WI38 (cell line): Measurements from ENCODE around the gene ELOF1.

Experiments used
- H3K4me3 ChIP-seq: 2 replicates; pipeline ENCODE4 v1.5.1; 2011; ENCODE audit warnings: low read depth, mild to moderate bottlenecking, control low read depth, low read length
- TF ChIP-seq, protein P1 (sequence below): IDR thresholded peaks from 2 replicates; pipeline ENCODE4 v1.5.1; 2012; ENCODE audit warnings: low read depth, mild to moderate bottlenecking, control low read depth, low read length

The ELOF1 gene

GRCh38 chr19:11563532-11563931 is 4.5 kb upstream of the ELOF1 start:
- TF ChIP-seq, protein P1, sequence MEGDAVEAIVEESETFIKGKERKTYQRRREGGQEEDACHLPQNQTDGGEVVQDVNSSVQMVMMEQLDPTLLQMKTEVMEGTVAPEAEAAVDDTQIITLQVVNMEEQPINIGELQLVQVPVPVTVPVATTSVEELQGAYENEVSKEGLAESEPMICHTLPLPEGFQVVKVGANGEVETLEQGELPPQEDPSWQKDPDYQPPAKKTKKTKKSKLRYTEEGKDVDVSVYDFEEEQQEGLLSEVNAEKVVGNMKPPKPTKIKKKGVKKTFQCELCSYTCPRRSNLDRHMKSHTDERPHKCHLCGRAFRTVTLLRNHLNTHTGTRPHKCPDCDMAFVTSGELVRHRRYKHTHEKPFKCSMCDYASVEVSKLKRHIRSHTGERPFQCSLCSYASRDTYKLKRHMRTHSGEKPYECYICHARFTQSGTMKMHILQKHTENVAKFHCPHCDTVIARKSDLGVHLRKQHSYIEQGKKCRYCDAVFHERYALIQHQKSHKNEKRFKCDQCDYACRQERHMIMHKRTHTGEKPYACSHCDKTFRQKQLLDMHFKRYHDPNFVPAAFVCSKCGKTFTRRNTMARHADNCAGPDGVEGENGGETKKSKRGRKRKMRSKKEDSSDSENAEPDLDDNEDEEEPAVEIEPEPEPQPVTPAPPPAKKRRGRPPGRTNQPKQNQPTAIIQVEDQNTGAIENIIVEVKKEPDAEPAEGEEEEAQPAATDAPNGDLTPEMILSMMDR, result no peak

DNA sequence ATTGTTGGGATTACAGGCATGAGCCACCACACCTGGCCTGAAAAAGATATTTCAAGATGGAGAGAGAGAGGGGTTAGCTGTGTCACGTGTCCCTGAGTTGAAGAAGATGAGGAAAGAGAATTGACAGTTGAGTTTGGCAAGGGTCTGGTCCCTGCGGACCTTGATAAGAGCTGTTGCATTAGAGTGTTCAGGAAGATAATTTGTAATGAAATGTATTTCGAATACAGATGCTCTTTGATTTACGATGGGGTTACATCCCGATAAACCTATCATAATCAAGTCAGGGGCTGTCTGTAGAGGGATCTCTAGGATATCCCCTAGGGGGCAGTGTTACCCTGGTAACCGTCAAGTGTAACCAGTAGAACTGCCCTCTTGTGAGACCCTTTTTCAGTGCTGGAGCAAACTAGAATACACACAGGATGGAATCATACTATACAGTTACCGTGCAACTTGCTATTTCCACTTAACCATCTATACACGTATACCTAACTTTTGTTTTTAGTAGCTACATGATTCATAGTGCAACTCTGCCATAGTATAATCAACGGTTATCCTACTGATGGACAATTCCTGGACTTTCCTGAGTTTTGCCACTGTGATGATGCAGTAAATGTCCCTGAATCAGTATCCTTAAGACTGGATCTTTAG is 1.5 kb upstream of the ELOF1 start:
- H3K4me3 ChIP-seq, result no peak overlapping the region
- TF ChIP-seq, protein P1, result peak; percentile 59

More at GRCh38 chr19:11563532-11563931, 4.5 kb upstream of the ELOF1 start:
- H3K4me3 ChIP-seq, result no peak overlapping the region

DNA sequence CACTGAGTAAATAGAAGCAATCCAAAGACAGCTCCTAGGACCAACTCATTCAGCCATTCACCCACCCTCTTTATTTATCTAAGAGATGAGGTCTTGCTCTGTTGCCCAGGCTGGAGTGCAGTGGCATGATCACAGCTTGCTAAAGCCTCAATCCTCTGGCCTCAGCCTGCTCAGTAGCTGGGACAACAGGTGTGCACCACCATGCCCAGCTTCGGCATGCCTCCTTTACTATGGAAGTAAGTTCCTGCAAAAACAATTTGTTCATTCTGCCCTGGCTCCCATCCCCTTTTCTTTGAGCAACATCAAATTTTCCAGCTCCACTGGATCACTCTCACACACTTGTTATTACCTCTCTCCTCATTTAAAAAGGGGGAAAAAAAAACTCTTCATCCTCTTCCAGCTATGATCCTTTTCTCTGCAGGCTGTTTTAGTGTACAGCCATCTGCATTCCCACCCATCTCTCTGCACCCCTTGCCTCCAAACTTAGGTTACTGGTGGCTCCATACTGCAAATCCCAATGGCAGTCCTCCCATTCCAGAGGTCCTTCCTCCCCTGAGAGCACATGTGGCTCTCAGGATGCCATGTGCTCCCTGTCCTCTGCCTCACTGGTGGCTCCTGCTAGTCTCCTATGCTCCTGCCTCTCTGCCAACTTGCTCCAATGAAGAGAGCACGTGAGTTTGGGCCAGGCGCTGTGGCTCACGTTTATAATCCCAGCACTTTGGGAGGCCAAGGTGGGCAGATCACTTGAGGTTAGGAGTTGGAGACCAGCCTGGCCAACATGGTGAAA is 2.2 kb downstream of the ELOF1 start:
- TF ChIP-seq, protein P1, result no peak
- no peak overlapping the region for H3K4me3 ChIP-seq

DNA sequence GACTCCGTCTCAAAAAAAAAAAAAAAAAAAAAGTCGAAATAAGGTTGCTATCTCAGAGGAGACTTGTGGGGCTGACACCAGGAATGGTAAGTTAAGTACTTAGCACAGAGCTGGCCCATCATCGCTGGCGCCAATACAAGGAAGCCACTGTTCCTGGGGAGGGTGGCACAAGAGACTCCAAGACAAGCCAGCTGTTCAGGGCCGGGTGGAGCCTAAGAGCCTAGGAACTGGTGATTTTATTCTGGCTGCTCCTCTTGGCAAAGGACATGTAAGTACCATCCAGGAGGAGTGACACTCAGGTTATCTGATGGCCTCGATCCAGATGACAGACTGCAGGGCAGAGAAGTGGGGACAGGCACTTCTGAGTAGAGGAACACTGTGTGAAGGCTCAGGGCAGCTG is 3.8 kb downstream of the ELOF1 start:
- H3K4me3 ChIP-seq, result no peak overlapping the region
- TF ChIP-seq, protein P1, result no peak

DNA sequence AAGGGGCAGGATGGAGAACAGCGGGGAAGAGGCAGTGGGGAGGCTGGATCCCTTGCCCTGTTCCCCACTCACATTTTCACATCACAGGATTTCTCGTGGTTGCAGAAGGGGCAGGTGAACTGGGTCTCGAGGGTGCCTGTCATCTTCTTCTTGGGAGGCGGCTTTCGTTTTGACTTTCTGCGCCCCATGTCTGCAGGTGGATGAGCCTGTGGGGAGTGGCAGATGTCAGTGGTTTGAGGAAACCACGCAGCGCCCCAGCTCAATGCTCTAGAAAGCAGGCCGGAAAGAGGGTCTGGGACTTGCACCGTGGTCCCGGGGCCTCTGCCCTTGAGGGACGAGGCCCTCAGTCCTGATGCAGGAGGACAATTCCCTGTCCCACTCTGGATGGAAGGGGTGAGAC is 4.9 kb downstream of the ELOF1 start:
- H3K4me3 ChIP-seq, result no peak overlapping the region
- TF ChIP-seq, protein P1, result no peak

GRCh38 chr19:11552666-11553372 is 6.2 kb downstream of the ELOF1 start:
- H3K4me3 ChIP-seq, result no peak overlapping the region
- TF ChIP-seq, protein P1, result no peak
